Cerebellar cortex (tissue), 1 donor: ENCODE data around the gene ITIH6.
"Not testable (repeated sequence)": the region's sequence is repeated elsewhere in the genome, so short reads cannot be mapped to it uniquely, and the experiment has no call there.

Source experiments
- DNase-seq: peaks from one replicate; pipeline ENCODE4 v3.0.0-alpha.2; 2015; ENCODE audit warnings: low spot score

ITIH6 gene

DNA sequence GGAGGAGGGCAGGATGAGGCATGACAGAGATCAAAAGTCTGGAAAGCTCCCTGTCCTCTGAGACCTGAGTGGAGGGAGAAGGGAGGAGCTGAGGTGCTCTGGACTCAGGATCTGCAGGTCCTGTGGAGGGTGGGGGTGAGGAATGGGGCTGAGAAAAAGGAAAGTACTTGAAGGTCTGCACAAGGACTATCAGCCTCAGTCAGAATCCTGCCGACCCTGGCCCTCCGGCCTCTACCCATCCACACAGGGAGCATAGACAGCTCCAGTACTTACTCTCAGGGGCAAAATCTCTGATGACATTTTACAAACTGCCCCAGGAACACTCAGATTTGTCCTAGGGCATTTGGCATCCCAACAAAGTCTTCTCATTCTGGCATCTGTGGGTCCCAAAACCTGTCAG, 991 bp upstream of the ITIH6 start:
- DNase-seq, result no peak

DNA sequence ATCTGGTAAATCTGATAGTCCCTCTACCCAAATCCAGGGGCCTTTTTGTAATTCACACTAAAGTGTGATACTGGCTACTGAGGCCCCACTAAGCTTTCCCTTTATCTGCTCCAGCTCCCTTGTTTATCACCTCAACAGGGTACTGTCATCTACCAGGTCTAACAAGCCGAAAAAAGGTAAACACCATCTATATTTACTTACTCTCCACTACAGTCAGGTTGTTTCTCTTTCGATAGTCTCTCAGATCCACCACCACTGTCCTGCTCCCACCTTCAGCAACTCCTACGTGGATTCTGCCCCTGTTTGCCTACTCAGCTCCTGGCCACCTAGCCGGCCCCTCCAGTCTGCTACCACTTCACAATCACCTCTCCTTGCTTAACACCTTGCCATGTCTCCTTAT, 3.3 kb downstream of the ITIH6 start:
- no peak for DNase-seq

DNA sequence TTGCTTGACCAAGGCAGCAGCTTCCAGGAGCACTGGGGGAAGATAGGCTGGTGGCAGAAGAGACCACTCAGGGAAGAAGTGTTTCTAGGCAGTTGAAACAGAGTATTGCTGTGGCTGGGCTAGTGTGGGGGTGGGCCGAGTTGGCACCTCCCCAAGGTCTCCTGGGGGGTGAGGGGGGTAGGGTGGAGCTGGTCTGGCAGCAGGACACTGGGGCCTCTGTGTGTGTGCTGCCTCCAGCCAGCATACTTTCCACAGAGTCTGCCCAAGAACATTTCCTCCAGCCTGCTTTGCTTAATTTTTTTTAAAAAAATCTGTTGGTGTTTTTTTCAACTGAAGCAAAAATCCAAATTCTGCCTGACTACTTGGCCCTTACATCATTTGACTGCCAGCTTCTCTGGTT, 4.0 kb downstream of the ITIH6 start:
- DNase-seq, result no peak

DNA sequence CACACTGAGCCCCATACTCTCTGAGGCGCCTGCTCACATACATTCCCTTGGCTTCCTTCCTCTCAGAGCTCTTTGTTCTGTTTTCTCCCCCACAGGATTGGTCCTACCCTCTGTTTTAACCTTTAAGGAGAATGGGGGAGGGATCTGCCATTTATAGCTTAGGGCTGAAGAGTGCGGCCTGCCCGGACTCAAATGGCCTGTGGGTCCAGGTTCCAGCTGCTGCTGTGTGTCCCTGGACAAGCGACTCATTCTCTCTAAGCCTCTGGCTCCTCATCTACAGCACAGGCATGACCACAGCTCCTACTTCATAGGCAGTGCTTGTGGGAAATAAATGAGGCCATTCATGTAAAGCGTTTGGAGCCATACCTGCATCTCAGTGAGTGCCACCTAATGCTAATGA, 8.7 kb downstream of the ITIH6 start:
- DNase-seq, result not testable (repeated sequence)

DNA sequence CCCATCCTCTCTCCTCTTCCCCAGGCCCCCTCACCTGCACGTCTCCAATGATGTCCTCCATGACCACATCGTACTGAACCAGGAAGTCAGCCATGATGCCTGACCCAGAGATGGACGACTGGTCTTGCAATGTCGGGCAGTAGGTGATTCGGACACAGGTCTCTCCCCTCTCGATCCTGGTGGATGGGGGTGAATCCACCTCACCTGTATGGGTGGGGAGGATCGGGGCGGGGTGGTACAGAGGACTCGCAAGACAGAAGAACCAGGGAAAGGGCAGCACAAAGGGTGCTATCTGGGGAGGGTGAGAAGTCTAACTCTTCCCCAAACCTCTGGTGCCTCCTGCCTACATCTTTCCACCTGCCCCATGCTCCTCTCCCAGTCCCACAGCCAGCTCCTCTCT, 9.6 kb downstream of the ITIH6 start:
- no peak for DNase-seq

DNA sequence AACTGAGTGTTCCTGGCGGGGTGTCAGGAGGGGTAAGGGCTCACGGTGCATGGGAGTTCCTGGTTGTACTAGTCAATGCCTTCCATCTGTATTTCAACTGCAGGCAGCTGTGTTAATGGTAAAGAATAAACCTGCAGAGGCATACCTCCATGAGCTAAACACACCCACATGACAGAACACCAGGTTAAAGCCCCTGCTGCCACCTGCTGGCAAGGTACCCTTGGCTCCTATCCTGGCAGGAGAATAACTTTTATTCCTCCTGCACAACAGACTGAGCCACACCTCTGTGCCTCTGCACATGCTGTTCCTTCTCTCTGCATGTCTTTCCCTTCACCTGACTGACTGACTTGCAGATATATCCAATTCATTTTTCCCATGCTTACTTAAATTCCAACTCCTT, 11.1 kb downstream of the ITIH6 start:
- no peak for DNase-seq

DNA sequence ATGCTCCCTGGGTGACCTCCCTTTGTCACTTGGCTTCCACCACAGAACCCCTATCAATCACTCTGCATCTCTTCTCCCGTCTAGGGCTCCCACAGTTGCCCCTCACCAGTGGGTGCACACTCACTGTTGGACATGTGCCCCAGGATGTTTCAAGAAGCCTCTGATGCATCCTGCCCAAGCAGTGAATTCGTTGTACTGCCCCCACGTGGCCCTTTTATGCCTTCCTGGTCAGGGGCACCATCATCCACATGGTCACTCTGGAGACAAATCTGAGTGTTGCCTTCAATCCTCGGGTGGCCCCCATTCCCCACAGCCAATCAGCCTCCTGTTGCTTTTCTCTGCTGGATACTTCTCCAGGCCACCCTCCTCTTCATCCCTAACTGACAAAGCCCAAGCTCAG, 12.2 kb downstream of the ITIH6 start:
- no peak for DNase-seq

DNA sequence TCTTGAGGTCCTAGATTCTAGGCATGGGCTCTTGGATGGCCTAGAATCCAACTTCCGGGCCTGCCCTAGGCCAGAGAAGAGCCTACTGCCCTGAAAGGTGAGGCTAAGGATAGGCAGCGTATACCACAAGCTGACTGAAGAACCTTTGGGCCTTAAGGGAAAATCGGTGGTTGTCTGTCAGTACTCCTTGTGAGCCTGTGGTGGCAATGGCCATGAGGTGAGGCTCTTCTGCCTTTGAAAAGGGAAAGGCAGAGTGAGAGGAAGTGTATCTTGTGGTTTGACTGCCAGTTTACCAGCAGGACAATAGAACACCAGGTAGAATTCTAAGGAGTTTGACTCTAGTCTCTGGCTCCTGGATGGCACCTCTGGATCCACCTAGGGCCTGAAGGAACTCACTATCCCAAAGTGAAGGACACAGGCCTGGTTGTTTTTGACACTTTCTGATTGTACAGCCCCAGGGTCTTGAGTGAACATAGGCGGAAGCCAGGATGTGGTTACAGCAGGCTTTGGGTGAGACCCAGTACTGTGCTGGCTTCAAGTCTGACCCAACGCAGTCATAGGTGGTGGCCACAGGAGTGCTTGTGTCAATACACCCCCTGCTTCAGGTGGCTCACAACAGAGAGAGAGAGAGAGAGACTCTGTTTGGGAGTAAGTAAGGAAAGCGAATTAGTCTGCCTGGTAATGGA, 20.9 kb downstream of the ITIH6 start:
- no peak for DNase-seq

DNA sequence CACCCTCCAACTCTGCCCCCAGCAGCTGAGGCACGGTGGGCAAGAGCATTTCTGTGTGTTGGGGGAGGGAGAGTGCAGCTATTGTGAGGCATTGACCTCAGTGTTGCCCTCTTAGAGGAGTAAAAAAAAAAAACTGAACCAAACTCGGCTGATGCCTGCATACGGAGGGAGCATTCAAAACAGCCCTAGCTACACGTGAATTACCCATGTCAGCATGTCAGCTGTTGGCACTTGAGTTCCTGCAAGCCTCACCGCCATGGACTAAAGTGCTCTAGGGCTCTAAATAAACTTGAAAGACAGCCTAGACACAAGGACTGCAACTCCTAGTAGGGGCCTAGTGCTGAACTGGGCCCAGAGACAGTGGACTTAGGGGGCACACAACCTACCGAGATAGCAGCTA, 22.0 kb downstream of the ITIH6 start:
- no peak for DNase-seq

DNA sequence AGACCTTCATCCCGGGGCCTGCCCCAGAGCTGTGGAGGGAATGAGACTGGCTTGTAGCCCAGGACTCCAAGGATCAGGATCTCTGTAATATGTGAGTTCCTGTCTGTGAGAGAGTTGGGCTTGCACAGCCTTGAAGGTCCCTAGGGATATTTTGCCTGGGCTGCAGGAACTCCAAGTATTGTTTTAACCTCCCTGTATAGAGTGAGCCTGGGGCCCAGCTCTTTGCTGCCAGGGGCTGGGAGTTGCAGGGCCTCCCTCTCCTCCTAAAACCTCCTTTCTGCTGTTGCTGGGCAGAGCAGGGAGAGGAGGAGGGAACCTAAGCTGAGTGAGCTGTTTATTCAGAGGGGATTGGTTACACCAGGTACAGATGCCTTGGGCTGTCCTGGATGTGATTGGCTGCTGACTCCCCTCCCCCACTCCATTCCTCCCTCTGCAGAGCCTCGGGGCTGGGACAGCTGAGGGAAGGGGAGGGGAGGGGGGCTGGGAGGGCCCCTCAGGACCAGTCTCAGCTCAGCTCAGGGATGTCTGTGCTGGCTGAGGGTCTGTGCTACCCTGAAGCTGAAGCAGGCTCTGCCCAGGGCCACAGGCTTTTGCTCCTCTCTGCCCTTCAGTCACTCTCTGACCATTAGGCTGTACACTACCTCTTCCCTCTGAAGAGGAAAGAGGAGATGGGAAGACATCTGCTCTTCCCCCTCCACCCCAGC, 23.5 kb downstream of the ITIH6 start:
- DNase-seq, result peak; percentile 10

DNA sequence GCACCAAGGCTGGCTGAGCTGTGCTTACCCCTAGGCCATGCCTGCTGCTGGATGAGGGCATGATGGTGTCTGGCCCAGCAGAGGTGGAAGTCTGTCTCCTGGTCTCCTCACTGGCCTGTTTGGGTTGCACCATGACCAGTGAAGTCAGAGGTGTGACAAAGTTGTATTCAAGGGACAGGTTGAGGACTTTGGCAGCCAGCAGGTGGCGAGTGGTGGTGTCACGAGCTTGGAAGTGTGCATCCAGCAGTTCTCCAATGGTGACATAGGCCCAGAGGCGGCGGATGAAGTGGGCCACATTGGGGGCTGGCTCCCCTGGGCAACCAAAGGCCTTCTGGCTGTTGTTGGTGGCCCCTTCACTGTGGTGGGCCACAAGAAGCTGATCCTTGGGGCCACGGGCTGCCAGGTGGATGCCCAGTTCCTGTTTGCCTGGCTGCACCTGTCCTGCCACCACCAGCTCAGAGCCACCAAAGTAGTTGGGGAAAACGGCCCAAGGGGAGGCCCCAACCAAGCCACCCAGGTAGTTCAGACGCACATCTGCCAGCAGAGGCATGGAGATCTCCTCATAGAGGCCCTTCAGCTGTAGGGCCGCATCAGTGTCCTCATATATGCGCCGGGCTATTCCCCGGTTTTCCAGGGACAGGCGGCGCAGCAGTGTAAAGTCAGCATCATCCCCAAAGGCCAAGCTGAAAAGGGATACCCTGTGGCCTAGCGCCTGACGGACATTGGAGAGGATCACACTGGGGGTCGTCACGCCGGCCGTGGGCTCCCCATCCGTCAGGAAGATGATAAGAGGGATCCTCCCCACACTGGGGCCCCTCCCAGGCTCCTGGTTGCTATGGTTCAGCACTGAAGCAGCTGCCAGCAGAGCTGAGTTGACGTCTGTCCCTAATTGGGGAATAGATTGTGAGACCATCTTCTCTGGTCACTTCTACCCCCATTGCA, 39.7 kb downstream of the ITIH6 start:
- peak; percentile 0 for DNase-seq

DNA sequence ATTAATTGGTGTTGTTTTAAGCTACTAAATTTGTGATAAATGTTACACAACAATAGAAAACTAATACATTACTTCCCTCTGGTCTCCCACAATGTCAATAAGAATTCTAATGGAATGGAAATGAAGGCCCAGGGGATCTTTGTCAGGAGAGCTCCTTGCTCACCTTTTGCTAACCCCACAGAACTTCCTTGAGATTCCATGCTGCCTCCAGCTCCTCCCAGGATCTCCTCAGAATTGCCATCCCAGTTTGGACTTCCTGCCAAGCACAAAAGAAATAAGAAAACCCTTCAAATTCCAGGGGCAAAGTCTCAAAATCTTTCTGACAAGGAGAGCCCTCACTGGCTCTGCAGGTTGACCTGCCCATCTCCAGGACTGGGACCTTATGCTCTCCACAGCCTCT, 43.2 kb downstream of the ITIH6 start:
- no peak for DNase-seq

DNA sequence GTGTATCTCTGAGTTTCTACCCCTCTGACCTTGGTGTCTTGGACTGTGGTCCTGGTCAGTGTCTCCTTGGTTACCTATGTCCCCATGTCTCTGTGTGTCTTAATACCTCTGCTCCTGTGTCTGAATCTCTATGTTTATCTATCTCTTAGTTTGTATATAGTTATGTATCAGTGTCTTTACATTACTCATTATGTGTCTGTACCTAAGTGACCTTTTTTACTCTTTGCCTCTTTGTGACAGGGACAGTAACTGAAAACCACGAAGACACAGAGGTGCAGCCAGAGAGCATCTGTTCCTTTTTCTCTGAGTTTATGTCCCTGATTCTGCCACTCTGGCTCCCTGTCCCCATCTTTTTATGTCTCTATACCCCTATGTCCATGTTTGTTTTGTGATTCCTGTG, 49.4 kb downstream of the ITIH6 start:
- DNase-seq, result no peak

DNA sequence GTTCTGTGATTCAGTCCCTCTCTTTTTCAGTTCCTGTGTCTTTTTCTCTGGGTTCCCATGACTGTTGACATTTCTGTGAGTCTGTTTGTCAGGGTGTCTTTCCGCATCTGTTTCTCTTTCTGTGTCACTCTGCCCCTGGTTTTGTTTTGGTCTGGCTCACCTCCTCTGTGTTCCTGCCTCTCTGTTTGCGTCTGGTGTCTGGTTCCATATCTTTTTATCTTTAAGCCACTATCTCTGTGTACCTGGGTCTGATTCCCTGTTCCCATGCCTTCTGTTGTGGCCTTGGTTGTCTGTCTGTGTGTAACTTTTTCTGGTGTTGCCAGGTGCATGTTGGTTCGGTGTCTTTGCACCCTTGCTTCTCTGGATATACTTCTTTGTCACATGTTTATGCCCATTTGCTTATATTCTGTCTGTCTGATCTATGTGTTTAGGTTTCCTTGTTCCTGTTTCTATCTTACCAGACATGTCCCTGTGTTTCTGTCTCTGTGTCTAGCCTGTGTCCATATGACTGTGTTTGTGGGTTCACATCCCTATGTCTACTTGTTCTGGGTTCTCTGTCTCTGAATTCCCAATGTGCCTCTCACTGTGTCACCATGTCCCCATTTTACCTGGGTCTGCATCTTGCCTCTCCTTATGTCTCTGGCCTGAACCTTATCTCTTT, 50.2 kb downstream of the ITIH6 start:
- DNase-seq, result no peak

DNA sequence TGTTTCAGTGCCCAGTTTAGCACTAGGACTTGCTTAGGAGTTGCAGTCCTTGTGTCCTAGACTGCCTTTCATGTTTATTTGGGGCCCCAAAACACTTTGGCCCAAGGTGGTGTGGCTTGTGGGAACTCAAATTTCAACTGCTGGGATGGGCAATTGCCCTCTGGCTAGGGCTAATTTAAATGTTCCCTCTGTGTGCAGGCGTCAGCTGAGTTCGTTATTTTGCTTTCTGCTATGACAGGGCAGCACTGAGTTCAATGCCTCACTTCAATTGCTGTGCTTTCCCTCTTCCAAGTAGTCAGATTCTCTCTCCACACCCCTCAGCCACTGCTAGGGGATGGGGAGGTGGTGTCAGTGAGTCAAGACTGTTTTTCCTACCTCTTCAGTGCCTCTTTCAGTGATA, 51.1 kb downstream of the ITIH6 start:
- DNase-seq, result no peak

DNA sequence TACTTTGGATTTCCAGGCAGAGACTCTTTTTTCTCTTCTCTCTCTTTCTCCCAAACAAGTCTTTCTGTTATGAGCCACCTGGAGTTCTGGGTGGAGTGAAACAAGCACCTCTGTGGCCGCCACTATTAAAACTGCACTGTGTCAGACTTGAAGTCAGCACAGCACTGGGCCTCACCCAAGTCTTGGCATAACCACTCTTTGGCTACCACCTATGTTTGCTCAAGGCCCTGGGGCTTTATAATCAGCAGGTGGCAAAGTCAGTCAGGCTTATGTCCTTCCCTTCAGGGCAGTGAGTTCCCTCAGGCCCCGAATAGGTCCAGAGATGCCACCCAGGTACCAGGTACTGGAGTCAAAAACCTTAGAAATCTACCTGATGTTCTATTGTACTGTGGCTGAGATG, 52.4 kb downstream of the ITIH6 start:
- no peak for DNase-seq

DNA sequence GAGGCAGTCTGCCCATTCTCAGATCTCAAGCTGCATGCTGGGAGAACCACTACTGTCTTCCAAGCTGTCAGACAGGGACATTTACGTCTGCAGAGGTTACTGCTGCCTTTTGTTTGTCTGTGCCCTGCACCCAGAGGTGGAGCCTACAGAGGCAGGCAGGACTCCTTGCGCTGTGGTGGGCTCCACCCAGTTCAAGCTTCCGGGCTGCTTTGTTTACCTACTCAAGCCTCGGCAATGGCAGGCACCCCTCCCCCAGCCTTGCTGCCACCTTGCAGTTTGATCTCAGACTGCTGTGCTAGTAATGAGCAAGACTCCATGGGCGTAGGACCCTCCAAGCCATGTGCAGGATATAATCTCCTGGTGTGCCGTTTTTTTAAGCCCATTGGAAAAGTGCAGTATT, 59.5 kb downstream of the ITIH6 start:
- DNase-seq, result not testable (repeated sequence)

DNA sequence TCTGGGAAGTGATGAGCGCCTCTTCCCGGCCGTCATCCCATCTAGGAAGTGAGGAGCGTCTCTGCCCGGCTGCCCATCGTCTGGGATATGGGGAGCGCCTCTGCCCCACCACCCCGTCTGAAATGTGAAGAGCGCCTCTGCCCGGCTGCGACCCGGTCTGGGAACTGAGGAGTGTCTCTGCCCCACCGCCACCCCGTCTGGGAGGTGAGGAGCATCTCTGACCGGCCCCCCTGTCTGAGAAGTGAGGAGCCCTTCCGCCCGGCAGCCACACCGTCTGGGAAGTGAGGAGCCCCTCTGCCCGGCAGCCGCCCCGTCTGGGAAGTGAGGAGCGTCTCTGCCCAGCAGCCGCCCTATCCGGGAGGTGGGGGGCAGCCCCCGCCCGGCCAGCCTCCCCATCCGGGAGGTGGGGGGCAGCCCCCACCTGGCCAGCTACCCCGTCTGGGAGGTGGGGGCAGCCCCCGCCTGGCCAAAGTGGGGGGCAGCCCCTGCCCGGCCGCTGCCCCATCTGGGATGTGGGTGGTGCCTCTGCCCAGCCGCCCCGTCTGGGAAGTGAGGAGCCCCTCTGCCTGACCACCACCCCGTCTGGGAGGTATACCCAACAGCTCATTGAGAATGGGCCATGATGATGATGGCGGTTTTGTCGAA, 61.6 kb downstream of the ITIH6 start:
- DNase-seq, result not testable (repeated sequence)

DNA sequence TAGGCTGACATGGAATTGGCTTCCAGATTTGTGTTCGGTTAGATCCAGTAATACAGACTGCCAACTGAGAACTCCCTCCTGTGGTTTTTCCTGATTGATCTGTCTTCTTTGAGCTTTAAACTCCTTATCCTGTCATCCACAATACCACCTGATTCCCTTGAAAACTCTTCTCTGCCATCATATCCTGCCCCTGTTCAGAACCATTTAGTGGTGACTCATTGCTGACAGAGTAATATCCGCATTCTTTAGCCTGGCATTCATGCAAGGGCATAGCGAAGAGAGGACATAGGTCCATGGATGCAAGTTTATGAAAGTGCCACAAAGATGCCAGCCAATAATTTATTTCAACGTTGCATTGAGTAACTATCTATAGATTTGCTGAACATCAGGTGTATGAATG, 76.6 kb downstream of the ITIH6 start:
- no peak for DNase-seq

DNA sequence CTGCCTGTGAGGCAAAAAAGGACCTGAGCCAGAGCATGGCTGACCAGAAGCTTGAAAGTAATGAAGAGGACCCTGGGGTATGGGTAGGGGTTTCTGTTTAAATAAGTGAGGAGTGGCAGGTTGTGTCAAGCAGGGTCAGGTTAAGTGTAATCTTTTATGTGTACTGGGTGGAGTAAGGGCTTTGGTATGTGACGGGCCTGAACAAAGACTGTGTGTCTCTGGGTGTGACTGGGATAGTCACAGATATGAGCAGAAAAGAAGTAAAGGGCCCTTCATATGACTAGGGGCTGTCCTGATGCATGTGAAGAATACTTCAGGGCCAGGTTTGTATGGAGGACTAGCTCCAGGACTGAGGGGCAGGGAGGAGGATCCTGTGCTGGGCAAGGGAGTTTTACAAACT, 82.4 kb downstream of the ITIH6 start:
- DNase-seq, result no peak

DNA sequence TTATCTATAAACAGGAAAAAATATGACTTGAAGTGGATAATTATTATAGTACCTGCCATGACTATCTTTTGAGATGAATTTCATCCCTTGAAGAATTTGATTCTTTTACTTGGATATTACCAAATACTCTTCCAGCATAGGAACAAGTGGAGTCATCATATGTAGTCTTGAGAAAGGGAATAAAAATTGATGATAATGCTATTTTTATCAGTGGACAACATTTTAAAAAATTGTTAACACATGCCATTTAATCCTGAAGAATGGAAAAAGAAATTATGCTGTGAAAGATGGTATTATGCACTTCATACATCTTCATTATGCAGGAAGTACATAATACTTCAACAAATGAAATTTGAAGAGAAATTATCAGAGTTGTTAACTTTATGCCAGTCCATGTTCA, 83.6 kb downstream of the ITIH6 start:
- DNase-seq, result no peak

DNA sequence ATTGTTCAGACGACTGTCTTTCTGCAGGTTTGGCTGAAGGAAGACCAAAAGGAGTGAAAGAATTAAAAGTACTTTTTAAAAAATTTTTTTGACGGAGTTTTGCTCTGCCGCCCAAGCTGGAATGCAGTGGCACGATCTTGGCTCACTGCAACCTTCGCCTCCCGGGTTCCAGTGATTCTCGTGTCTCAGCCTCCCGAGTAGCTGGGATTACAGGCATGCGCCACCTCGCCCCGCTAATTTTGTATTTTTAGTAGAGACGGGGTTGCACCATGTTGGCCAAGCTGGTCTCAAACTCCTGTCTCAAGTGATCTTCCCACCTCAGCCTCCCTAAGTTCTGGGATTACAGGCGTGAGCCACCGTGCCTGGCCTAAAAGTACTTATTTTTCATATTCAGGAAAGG, 86.3 kb downstream of the ITIH6 start:
- DNase-seq, result no peak
